ENCODE data around the gene SAMD10. TPM values are rescaled to one million over a fixed set of nuclear protein-coding genes. Genes with fewer than 3 reads are reported as not detected.

SAMD10 gene
- polyA plus RNA-seq, 3 donors: 0.34 to 2.4 (median 0.67) TPM

- TF ChIP-seq CTCF (IDR thresholded peaks at IDR 0.05): no peak
- H3K27ac ChIP-seq (ENCODE audit: low read depth in 1 of 2, low read length in 2 of 2): no peak overlapping the region
- intact Hi-C loops (cut with micrococcal nuclease): no loop called here
Measured at GRCh38 chr20:63963348-63963741, 16.1 kb downstream of the SAMD10 start.

GRCh38 chr20:63962426-63963347 is 16.8 kb downstream of the SAMD10 start:
- Histone ChIP-seq H3K4me1 (ENCODE audit: control insufficient read depth in 1 of 2, insufficient read depth in 2 of 2, low read length in 2 of 2) (no peaks in the 10 kb centered on the region), H2AFZ (ENCODE audit: insufficient read depth, low read depth, low read length, poor library complexity, severe bottlenecking) (no peak overlapping the region), H3K27ac (ENCODE audit: low read depth in 1 of 2, low read length in 2 of 2) (no peak overlapping the region), H3K4me3 (replicated peaks in 1 of 3; ENCODE audit: low read depth in 2 of 3, low read length in 3 of 3) (no peak overlapping the region), H3K9ac (ENCODE audit: insufficient read depth, low read length, poor library complexity, severe bottlenecking) (no peak overlapping the region), H3K36me3 (replicated peaks in 1 of 2; ENCODE audit: control insufficient read depth in 1 of 2, insufficient read depth in 2 of 2, low read length in 2 of 2) (peaks cover 4 to 16% of the 10 kb centered on the region in 2 donors), H3K27me3 (ENCODE audit: control insufficient read depth in 2 of 2, insufficient read depth in 2 of 2, low read length in 2 of 2) (no peaks in the 10 kb centered on the region), H3K4me2 (replicated peaks; ENCODE audit: extremely low read depth, low read length, poor library complexity, severe bottlenecking) (no peak overlapping the region), H4K20me1 (ENCODE audit: insufficient read depth, low read length) (no peaks in the 10 kb centered on the region), H3K79me2 (ENCODE audit: insufficient read depth, low read length) (no peaks in the 10 kb centered on the region), H3K9me3 (replicated peaks in 1 of 2; ENCODE audit: control insufficient read depth in 1 of 2, insufficient read depth in 1 of 2, low read length in 2 of 2) (peaks cover 0 to 24% of the 10 kb centered on the region in 2 donors)
- DNase-seq: no peak
- Mint-ChIP-seq H3K27ac (no peak overlapping the region), H3K4me1 (no peaks in the 10 kb centered on the region), H3K27me3 (ENCODE audit: low read depth in 3 of 3) (peaks cover 1 to 4% (median 2%) of the 10 kb centered on the region in 3 donors), H3K4me3 (no peak overlapping the region), H3K36me3 (peaks cover 17 to 28% of the 10 kb centered on the region in 2 donors), H3K9me3 (peaks cover 0 to 29% (median 12%) of the 10 kb centered on the region in 7 donors)
- intact Hi-C loops (cut with micrococcal nuclease): no loop called here
- 98% methylated on average over 49 of the region's 61 CpGs for WGBS (ENCODE audit: insufficient coverage)
- no peak for TF ChIP-seq CTCF (IDR thresholded peaks at IDR 0.05)

More at GRCh38 chr20:63963348-63963741, 16.1 kb downstream of the SAMD10 start:
- peaks cover under 1% of the 10 kb centered on the region for H3K4me1 Mint-ChIP-seq
- H3K27ac Mint-ChIP-seq: no peak overlapping the region
- no peak overlapping the region for H3K4me3 Mint-ChIP-seq
- no peaks in the 10 kb centered on the region for H4K20me1 ChIP-seq (ENCODE audit: insufficient read depth, low read length)
- no peak for DNase-seq
- H3K4me1 ChIP-seq (ENCODE audit: control insufficient read depth in 1 of 2, insufficient read depth in 2 of 2, low read length in 2 of 2): no peaks in the 10 kb centered on the region
- no peak overlapping the region for H3K4me3 ChIP-seq (replicated peaks in 1 of 3; ENCODE audit: low read depth in 2 of 3, low read length in 3 of 3)
- H3K9me3 Mint-ChIP-seq: peaks cover 0 to 29% (median 12%) of the 10 kb centered on the region in 7 donors
- H3K79me2 ChIP-seq (ENCODE audit: insufficient read depth, low read length): no peaks in the 10 kb centered on the region
- H3K4me2 ChIP-seq (replicated peaks; ENCODE audit: extremely low read depth, low read length, poor library complexity, severe bottlenecking): no peak overlapping the region
- peaks cover 0 to 4% (median 1%) of the 10 kb centered on the region in 3 donors for H3K27me3 Mint-ChIP-seq (ENCODE audit: low read depth in 3 of 3)
- no peak overlapping the region for H3K9ac ChIP-seq (ENCODE audit: insufficient read depth, low read length, poor library complexity, severe bottlenecking)
- H3K27me3 ChIP-seq (ENCODE audit: control insufficient read depth in 2 of 2, insufficient read depth in 2 of 2, low read length in 2 of 2): no peaks in the 10 kb centered on the region
- H3K36me3 ChIP-seq (replicated peaks in 1 of 2; ENCODE audit: control insufficient read depth in 1 of 2, insufficient read depth in 2 of 2, low read length in 2 of 2): peaks cover 4 to 16% of the 10 kb centered on the region in 2 donors
- 99% methylated on average over 15 of the region's 27 CpGs for WGBS (ENCODE audit: insufficient coverage)
- H2AFZ ChIP-seq (ENCODE audit: insufficient read depth, low read depth, low read length, poor library complexity, severe bottlenecking): no peak overlapping the region
- H3K36me3 Mint-ChIP-seq: peaks cover 17 to 28% of the 10 kb centered on the region in 2 donors
- peaks cover 0 to 24% of the 10 kb centered on the region in 2 donors for H3K9me3 ChIP-seq (replicated peaks in 1 of 2; ENCODE audit: control insufficient read depth in 1 of 2, insufficient read depth in 1 of 2, low read length in 2 of 2)
